ENCODE data around the gene FRAS1. TPM values are rescaled to one million over a fixed set of nuclear protein-coding genes. Genes with fewer than 3 reads are reported as not detected.
"Not testable (repeated sequence)": the region's sequence is repeated elsewhere in the genome, so short reads cannot be mapped to it uniquely, and the experiment has no call there.

The FRAS1 gene
- total RNA-seq, 4 donors from 2014 or later: 3.1 to 11.4 (median 6.7) TPM

- no peaks in the 10 kb centered on the region for H3K9me3 ChIP-seq
- intact Hi-C loops (cut with DNase I): no loop called here
- H3K27ac ChIP-seq: no peak overlapping the region
- no peak for DNase-seq
- peaks cover 0 to 16% (median 0%) of the 10 kb centered on the region in 3 donors for H3K4me1 ChIP-seq
- H3K36me3 ChIP-seq: no peaks in the 10 kb centered on the region
- H3K4me3 ChIP-seq: no peak overlapping the region
- 31 to 37% methylated on average over 3 of the region's 3 CpGs for whole genome bisulfite sequencing, 2 donors
- no peak for TF ChIP-seq POLR2A (IDR thresholded peaks at IDR 0.05)
- TF ChIP-seq CTCF (IDR thresholded peaks at IDR 0.05): no peak
- no peaks in the 10 kb centered on the region for H3K27me3 ChIP-seq
Observed at GRCh38 chr4:78297116-78297800, 240.1 kb downstream of the FRAS1 start.

GRCh38 chr4:78298618-78299017 is 241.5 kb downstream of the FRAS1 start:
- TF ChIP-seq POLR2A (IDR thresholded peaks at IDR 0.05) (no peak), CTCF (IDR thresholded peaks at IDR 0.05) (no peak)
- Histone ChIP-seq H3K36me3 (no peaks in the 10 kb centered on the region), H3K27me3 (no peaks in the 10 kb centered on the region), H3K27ac (no peak overlapping the region), H3K4me1 (peaks cover 0 to 11% (median 0%) of the 10 kb centered on the region in 3 donors), H3K4me3 (no peak overlapping the region), H3K9me3 (no peaks in the 10 kb centered on the region)
- intact Hi-C loops (cut with DNase I): no loop called here
- no peak for DNase-seq

GRCh38 chr4:78299565-78299972 is 242.4 kb downstream of the FRAS1 start:
- Histone ChIP-seq H3K4me1 (peaks cover 0 to 10% (median 0%) of the 10 kb centered on the region in 3 donors), H3K27me3 (no peaks in the 10 kb centered on the region), H3K9me3 (no peaks in the 10 kb centered on the region), H3K27ac (no peak overlapping the region), H3K4me3 (no peak overlapping the region), H3K36me3 (no peaks in the 10 kb centered on the region)
- intact Hi-C loops (cut with DNase I): no loop called here
- no peak for DNase-seq
- whole genome bisulfite sequencing, 2 donors: 63 to 69% methylated on average over 2 of the region's 2 CpGs
- TF ChIP-seq POLR2A (IDR thresholded peaks at IDR 0.05) (no peak), CTCF (IDR thresholded peaks at IDR 0.05) (no peak)

GRCh38 chr4:78307263-78307662 is 250.1 kb downstream of the FRAS1 start:
- DNase-seq; H3K36me3 ChIP-seq; H3K9me3 ChIP-seq; H3K27ac ChIP-seq; H3K4me1 ChIP-seq; H3K4me3 ChIP-seq; intact Hi-C loops (cut with DNase I); H3K27me3 ChIP-seq: not testable (repeated sequence)
- WGBS, 2 donors: 89% methylated on average over 7 to 12 of the region's 16 CpGs

GRCh38 chr4:78308517-78308916 is 251.4 kb downstream of the FRAS1 start:
- Histone ChIP-seq H3K36me3 (no peaks in the 10 kb centered on the region), H3K4me1 (no peaks in the 10 kb centered on the region), H3K9me3 (no peaks in the 10 kb centered on the region), H3K27me3 (no peaks in the 10 kb centered on the region), H3K4me3 (no peak overlapping the region), H3K27ac (no peak overlapping the region)
- DNase-seq: no peak
- no peak for TF ChIP-seq POLR2A (IDR thresholded peaks at IDR 0.05)
- TF ChIP-seq CTCF (IDR thresholded peaks at IDR 0.05): no peak
- intact Hi-C loops (cut with DNase I): no loop called here
- WGBS, 2 donors: 73 to 82% methylated on average over 4 of the region's 4 CpGs

GRCh38 chr4:78309352-78309751 is 252.2 kb downstream of the FRAS1 start:
- no peak overlapping the region for H3K27ac ChIP-seq
- intact Hi-C loops (cut with DNase I): no loop called here
- H3K9me3 ChIP-seq: no peaks in the 10 kb centered on the region
- no peaks in the 10 kb centered on the region for H3K4me1 ChIP-seq
- no peak for DNase-seq
- no peaks in the 10 kb centered on the region for H3K27me3 ChIP-seq
- H3K36me3 ChIP-seq: no peaks in the 10 kb centered on the region
- TF ChIP-seq POLR2A (IDR thresholded peaks at IDR 0.05) (no peak), CTCF (IDR thresholded peaks at IDR 0.05) (no peak)
- H3K4me3 ChIP-seq: no peak overlapping the region
- 96 to 100% methylated on average over 2 of the region's 2 CpGs for WGBS, 2 donors
